LNCaP clone FGC (cell line): ENCODE data around the gene SLC6A13.
A peak's percentile ranks its signal among the peaks of the same experiment; 100 is the strongest.
"Not testable (repeated sequence)": the region's sequence is repeated elsewhere in the genome, so short reads cannot be mapped to it uniquely, and the experiment has no call there.

Source experiments
- DNase-seq: peaks from one replicate; pipeline ENCODE4 v3.0.0-alpha.2; 2011; ENCODE audit warnings: low read depth
- H3K4me3 ChIP-seq: 2 replicates; pipeline ENCODE4 v1.5.1; 2011; ENCODE audit warnings: mild to moderate bottlenecking, low read depth, low read length, control low read depth
- CTCF ChIP-seq: IDR thresholded peaks from 2 replicates; pipeline ENCODE4 v1.5.1; 2012; ENCODE audit warnings: mild to moderate bottlenecking; ENCODE audit not compliant: control insufficient read depth, insufficient read depth; ENCODE audit errors: extremely low read depth

SLC6A13 gene

GRCh38 chr12:262817-263216, at the start of gene SLC6A13:
Gene SLC6A13 (minus strand): TSS chr12:262836. CDS start chr12:260052, 2,784 bp downstream.
- no peak for DNase-seq
- H3K4me3 ChIP-seq: no peak within 1 kb of the TSS
- no peak for TF ChIP-seq CTCF

GRCh38 chr12:308511-308910, 45.9 kb upstream of the SLC6A13 start:
- peak; percentile 73 for DNase-seq
- no peak for TF ChIP-seq CTCF
- peak overlapping the region; percentile 28 for H3K4me3 ChIP-seq

- no peak for TF ChIP-seq CTCF
- no peak for DNase-seq
- no peak overlapping the region for H3K4me3 ChIP-seq
Observed at GRCh38 chr12:307406-307805, 44.8 kb upstream of the SLC6A13 start.

GRCh38 chr12:304805-305204, 42.2 kb upstream of the SLC6A13 start:
- DNase-seq: peak; percentile 35
- H3K4me3 ChIP-seq: no peak overlapping the region
- TF ChIP-seq CTCF: no peak

- H3K4me3 ChIP-seq, DNase-seq: not testable (repeated sequence)
Observed at GRCh38 chr12:302766-303165, 40.1 kb upstream of the SLC6A13 start.

- not testable (repeated sequence) for H3K4me3 ChIP-seq, DNase-seq
Observed at GRCh38 chr12:300166-300565, 37.5 kb upstream of the SLC6A13 start.

- DNase-seq, H3K4me3 ChIP-seq: not testable (repeated sequence)
Observed at GRCh38 chr12:299511-299910, 36.9 kb upstream of the SLC6A13 start.

GRCh38 chr12:298059-298458, 35.4 kb upstream of the SLC6A13 start:
- H3K4me3 ChIP-seq, DNase-seq: not testable (repeated sequence)

- H3K4me3 ChIP-seq: no peak overlapping the region
- DNase-seq: no peak
- TF ChIP-seq CTCF: no peak
Observed at GRCh38 chr12:295132-295531, 32.5 kb upstream of the SLC6A13 start.
